Spleen (tissue), 7 donors: ENCODE measurements around the gene UBE2I.

Experiments used
- POLR2A ChIP-seq, 3 donors: fragments of 450-650 bp; IDR thresholded peaks; one replicate each; pipeline ENCODE4 v1.5.1; 2017; ENCODE audit warnings: antibody characterized with exemption in 3 of 3, mild to moderate bottlenecking in 1 of 3
- TF ChIP-seq, protein P1 (sequence below), 11 experiments: fragments of 200-600 bp in 7 of 11; fragments of 450-650 bp in 4 of 11; sonication (generic) in 4 of 11; IDR thresholded peaks in 8 of 11; conservative IDR thresholded peaks in 3 of 11; 1 replicate in 7 of 11; 2 replicates in 4 of 11; pipeline versions ENCODE4 v1.4.0 to v1.8.0; 2016 to 2021; ENCODE audit warnings: antibody characterized with exemption in 11 of 11, inconsistent platforms in 4 of 11, mild to moderate bottlenecking in 1 of 11
- donor health status: DM: no; HTN: no; CAD: no; lungs with moderate emphysema.
- donor health status: DM: no; HTN: no; CAD: no.
- donor health status: DM: no; HTN: no; CAD: no.

DNA sequence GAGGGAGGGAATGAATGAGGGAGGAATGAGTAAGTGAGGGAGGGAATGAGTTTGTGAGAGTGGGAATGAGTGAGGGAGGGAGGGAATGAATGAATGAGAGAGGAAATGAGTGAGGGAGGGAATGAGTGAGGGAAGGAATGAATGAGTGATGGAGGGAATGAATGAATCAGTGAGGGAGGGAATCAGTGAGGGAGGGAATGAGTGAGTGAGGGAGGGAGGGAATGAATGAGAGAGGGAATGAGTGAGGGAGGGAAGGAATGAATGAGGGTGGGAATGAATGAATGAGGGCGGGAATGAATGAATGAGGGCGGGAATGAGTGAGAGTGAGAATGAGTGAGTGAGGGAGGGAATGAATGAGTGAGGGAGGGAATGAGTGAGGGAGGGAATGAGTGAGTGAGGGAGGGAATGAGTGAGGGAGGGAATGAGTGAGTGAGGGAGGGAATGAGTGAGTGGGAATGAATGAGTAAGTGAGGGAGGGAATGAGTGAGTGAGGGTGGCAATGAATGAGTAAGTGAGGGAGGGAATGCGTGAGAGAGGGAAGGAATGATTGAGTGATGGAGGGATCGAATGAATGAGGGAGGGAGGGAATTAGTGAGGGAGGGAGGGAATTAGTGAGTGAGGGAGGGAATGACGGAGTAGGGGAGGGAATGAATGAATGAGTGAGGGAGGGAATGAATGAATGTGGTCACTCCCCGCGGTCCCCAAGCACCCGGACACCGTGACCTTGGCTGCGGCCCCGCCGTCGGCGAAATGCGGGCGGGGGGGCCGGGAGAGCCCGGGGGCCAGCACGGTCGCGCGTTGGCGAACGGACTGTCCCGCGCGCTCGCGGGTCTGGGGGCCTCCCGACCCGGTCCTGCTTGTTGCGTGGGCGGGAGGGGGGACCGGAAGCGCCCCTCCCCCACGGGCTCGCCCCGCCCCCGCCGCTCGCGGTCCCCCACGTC lies 1.1 kb upstream of the UBE2I start:
- TF ChIP-seq, protein P1, sequence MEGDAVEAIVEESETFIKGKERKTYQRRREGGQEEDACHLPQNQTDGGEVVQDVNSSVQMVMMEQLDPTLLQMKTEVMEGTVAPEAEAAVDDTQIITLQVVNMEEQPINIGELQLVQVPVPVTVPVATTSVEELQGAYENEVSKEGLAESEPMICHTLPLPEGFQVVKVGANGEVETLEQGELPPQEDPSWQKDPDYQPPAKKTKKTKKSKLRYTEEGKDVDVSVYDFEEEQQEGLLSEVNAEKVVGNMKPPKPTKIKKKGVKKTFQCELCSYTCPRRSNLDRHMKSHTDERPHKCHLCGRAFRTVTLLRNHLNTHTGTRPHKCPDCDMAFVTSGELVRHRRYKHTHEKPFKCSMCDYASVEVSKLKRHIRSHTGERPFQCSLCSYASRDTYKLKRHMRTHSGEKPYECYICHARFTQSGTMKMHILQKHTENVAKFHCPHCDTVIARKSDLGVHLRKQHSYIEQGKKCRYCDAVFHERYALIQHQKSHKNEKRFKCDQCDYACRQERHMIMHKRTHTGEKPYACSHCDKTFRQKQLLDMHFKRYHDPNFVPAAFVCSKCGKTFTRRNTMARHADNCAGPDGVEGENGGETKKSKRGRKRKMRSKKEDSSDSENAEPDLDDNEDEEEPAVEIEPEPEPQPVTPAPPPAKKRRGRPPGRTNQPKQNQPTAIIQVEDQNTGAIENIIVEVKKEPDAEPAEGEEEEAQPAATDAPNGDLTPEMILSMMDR (IDR thresholded peaks at IDR 0.05 in 8 of 11, conservative IDR thresholded peaks at IDR 0.05 in 3 of 11) = no peak
- no peak for TF ChIP-seq POLR2A (IDR thresholded peaks at IDR 0.05)
